Activated CD8-positive, alpha-beta memory T cell treated with anti-CD3 and anti-CD28 coated beads for 24 hours (primary cell): ENCODE results near the gene FYB1.
"Not testable (repeated sequence)": the region's sequence is repeated elsewhere in the genome, so short reads cannot be mapped to it uniquely, and the experiment has no call there.

ENCODE experiments used
- DNase-seq: peaks from one replicate; pipeline ENCODE4 v3.0.0-alpha.2; 2020

Gene FYB1

DNA sequence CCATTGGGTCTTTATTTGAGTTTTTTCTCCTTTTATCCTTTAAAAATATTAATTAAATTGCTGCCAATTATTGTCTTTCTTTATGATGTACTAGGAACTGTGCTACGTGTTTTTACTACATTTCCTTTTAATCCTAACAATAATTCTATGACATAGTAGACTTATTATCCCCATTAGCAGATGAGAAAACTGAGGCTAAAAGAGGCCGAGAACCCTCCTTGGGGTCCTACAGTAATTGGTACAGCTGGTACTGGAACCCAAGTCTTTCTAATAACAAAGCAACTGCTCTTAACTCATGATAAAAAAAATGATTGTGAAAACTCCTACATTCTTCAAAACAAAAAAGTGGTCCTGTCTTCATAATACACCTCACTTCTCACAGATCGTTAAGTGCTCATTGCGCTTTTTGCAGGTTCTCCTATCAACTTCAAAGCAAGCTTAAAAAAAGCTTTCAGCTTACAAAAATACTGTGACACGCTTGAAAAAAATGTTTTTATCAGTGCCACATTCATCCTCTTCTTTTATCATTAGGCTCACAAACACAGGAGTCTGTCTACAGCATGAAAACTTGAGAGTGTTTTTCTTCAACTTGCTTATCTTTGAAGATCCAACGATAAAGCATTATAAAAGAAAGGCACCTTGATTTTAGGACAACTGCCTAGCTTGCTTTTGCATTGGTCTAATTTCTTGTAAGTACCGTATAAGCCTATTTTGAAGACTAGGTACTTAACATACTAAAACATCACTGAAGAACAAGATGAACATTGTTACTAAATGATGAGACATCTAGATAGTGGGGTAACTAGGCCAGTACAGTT lies 32.4 kb downstream of the FYB1 start:
- DNase-seq = no peak

DNA sequence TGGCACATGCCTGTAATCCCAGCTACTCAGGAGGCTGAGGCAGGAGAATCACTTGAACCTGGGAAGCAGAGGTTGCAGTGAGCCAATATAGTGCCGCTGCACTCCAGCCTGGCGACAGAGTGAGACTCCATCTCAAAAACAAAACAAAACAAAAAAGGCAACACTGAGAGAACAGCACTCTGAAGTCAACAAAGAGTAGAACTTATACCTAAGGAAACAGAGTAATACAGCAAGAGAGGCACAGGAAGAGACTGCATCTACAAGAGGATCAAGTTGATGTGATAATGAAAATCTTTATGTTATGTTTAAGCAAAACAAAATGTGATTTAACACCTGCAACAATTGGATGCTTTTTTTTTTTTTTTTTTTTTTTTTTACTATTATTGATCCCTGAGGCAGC lies 33.1 kb downstream of the FYB1 start:
- DNase-seq = no peak

DNA sequence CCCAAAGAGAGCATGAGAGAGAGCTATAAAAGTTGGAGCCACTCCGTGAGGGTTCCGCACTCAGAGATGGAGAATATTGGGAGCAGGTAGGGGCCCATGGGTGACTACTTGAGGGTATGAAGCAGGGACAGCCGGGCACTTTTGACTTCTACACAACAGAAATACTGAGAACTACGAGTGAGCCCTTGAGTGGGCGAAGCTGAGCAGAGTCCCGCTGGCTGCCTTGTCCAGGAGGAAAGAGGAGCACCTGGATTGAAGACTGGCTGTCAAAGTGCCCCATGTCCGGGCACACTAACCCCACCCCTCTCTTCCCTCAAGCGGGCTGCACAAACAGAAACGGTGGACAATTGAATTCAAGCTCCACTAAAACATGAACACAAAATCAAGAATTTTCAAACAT lies 33.6 kb downstream of the FYB1 start:
- DNase-seq = no peak

DNA sequence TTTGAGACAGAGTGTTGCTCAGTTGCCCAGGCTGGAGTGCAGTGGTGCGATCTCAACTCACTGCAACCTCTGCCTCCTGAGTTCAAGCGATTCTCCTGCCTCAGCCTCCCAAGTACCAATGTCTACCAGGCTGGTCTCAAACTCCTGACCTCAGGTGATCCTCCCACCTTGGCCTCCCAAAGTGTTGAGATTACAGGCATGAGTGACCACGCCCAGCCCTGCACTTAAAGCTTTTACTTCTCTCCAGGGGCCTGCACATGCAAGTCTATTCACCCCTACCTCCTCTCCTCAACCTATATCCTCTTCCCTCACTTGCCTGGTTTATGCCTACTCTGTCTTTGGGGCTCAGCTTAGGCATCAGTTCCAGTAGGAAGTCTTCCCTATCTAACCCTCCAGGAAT lies 39.8 kb downstream of the FYB1 start:
- not testable (repeated sequence) for DNase-seq

DNA sequence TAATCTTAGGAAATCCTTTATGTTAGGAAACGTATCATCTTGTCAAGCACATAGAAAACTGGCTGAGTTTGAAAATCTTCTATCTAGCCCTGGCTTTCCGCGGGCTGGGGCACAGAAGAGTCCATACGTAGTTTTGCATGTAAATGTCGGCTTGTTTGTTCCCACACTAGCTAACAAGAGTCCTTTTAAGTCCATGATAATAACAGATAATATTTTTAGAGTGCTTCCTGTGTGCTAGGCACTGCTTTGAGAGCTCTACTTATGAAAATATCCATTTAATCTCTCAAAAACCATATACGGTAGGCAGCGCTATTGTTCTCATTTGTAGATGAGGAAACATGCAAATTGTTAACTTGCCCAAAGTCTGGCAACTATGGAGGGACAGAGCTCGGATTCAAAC lies 40.5 kb downstream of the FYB1 start:
- no peak for DNase-seq

DNA sequence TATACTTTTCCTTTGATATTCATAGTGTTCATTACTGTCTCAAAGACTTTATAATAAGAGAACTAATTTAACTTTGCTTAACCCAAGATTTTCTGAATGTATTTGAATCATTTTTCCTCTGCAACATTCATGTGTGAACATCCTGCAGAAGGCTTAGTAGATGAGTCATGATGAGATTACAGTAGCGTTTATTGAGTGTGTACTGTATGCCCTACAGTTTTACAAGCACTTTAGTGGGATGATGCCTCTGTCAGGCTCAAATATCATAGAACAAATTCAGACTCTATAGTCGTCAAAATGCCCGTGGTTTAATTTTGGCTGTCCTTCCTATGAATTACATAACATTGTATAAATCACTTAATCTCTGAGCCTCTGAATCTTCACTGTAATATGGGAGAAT lies 41.2 kb downstream of the FYB1 start:
- no peak for DNase-seq

DNA sequence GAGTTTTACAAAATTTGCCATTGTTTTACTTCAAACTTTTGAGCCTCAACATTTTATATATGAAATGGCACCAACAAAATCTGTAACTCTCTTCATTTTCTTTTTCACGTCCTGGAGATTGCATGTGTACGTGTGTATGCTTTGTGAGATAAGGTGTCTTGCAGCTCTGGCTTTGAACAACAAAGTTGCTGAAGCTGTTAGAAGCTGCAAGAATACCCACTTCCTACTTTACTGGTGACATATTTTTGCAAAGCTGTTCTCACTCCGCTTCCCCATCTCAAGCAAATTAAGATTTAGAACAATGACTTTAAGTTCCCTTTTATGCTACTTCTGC lies 41.8 kb downstream of the FYB1 start:
- no peak for DNase-seq

DNA sequence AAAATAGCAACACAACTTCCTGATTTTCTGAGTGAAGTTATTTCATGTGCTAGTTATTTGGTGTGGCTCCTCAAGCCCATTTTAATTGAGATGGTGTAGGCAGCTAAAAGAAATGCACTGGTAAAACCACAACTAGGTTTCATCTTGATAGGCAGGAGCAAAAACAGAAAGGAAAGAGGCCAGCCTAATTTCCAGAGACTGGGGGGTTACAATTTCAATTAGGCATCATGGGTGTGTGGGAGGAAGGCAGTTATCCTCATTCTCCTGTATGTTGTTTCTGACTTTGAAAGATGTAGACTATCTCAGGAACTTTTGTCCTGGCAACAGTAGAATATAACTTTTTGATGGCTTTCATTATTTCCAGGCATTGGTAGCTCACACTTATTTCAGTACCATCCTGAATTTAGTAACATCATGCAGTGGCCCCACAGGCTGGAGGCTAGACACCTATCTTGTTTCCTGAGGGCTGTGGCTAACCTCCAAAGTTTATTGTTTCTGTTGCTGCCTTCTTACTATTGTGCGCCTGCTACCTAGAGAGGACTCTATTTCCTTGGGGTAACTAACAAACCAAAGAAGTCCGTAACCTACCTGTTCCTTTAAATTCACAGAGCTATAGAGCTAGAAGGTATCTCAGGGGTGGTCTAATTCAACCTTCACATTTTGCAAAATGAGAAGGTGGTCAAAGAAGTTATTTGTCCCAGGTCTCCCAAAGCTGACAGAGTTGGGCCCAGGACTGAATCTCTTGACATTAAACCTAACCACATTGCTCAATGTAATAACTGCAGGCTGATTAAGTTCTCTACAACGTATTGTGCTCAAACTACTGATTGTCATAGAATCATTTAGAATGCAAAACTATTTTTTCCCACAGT lies 42.4 kb downstream of the FYB1 start:
- DNase-seq = no peak

DNA sequence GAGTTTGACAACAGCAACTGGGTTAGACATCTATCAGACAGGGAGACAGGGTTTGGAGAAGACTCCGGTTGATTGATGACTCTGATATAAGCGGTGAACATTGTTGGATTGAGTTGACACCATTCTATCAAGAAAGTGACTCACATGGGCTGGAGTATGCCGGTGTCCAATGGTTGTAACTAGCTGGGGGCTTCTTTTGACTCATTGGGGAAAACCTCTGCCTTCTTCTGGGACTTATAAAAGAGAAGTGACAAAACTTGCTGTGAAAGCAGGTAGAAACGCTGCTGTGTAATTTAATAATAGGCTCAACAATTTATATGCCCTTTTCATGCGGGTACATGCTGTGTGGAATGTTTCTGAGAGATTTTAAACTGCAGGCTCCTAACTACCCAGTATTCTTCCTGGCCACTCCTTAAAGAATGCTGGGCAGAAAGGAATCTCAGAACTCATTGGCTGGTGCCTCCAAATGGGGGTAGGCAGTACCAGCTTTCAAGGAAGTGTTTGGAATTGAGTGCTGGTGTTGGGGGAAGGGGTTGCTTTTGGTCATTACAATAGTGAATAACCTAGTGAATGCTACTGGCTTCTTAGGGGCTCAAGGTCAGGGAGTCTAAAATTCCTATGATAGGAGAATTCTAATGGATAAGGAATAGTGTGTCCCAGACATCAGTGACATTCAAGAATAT lies 43.9 kb downstream of the FYB1 start:
- DNase-seq = no peak

DNA sequence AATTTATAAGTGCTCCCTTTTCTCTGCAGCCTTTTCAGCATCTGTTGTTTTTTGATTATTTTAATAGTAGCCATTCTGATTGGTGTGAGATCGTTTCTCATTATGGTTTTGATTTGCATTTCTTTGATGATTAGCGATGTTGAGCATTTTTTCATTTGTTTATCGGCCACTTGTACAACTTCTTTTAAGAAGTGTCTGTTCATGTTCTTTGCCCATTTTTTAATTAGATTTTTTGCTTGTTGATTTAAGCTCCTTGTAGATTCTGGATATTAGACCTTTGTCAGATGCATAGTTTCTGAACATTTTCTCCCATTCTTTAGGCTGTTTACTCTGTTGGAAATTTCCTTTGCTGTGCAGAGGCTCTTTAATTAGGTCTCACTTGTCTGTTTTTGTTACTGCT lies 46.3 kb downstream of the FYB1 start:
- no peak for DNase-seq

DNA sequence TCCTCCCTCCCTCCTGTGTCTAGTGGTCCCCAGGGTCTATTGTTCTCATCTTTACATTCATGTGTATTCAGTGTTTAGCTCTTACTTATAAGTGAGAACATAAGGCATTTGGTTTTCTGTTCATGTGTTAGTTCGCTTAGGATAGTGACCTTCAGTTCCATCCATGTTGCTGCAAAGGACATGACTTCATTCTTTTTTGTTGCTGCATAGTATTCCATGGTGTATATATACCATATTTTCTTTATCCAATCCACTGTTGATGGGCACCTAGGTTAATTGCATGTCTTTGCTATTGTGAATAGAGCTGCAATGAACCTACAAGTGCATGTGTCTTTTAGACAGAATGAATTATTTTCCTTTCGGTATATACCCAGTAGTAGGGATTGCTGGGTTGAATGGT lies 46.8 kb downstream of the FYB1 start:
- no peak for DNase-seq

DNA sequence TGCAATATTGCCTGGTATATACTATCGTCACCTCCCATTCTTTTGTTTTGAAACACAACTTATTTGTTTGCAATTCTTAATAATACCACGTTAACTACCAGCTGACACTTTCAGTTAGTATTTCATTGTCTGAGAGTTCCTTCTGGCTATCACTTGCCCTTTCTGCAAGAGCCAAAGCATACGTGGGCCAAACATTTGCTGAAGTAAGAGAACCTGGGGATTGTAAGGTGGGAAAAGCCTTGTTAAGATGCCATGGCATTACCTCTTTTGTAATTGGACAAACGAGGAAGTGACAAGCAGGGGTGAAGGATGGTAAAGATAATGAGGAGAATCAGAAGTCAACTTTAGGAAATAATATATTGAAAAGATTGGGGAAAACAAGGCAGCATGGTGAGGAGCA lies 47.7 kb downstream of the FYB1 start:
- DNase-seq = no peak

DNA sequence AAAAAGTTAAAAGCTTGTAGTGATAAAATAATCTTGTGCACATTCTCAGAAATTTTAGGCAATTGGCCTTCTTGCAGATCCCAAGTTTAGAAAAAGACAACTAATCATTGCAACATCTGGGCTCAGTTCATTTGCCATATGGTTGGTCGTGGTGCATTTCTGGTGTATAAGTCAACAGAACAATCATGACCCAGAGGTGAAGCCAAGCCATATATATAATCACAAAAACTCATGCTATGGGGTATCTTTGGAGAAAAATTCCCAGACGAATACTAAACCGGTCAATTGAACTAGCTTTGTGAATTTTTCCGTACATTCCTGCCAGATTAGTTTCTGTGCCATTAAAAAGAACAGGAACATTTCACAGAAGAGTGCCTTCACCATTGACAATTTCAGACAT lies 50.3 kb downstream of the FYB1 start:
- no peak for DNase-seq

DNA sequence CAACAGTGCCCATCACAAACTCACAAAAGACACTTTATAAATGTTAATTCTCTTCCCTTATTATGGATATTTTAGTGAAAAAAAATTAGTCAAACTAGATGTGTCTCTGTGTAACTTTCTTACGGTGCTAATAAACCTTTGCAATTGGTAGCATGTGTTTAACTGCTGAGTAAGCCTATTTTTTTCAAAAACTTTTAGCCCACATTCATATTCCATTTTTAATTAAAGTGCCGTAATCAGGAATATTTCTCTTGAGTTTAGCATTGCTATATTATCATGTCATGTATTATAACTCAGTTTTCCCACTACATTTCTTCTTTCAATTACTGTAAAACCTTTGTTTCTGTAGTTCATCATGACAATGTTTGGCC lies 51.4 kb downstream of the FYB1 start:
- no peak for DNase-seq

DNA sequence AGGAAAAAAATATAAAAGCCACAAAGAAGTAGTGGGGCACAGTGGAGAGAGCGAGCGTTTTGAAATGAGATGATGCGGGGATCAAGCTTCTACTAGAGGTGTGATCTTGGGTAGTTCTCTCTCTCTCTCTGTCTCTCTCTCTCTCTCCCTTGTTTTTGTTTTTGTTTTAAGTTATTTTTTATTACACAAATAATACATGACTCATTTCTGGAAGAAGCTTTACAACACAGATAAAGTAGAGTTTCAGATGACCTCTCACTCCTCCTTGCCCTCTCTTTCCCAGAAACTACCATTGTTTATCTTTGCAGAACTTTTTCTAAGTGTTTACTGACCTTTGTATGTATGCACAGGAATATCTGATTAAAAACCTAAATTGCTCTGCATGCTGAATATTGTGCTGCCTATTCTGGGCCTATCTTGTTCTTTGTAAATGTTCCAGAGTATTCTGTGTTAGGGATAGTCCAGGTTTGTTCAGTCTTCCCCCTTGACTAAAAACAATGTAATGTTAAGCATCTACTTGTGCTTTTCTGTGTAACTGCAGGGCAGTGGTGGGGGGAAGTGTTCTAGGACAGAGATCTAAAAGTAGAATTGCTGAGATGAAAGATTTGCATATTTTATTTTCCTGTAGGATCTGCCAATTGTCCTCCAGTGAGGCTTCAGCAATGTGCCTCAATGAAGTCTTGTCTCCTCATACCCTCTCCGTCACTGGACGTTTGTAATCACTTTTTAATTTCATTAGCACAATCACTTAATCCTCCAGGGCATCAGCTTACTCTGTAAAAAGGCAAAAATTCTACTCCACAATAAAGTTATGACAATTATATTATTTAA lies 52.0 kb downstream of the FYB1 start:
- no peak for DNase-seq

DNA sequence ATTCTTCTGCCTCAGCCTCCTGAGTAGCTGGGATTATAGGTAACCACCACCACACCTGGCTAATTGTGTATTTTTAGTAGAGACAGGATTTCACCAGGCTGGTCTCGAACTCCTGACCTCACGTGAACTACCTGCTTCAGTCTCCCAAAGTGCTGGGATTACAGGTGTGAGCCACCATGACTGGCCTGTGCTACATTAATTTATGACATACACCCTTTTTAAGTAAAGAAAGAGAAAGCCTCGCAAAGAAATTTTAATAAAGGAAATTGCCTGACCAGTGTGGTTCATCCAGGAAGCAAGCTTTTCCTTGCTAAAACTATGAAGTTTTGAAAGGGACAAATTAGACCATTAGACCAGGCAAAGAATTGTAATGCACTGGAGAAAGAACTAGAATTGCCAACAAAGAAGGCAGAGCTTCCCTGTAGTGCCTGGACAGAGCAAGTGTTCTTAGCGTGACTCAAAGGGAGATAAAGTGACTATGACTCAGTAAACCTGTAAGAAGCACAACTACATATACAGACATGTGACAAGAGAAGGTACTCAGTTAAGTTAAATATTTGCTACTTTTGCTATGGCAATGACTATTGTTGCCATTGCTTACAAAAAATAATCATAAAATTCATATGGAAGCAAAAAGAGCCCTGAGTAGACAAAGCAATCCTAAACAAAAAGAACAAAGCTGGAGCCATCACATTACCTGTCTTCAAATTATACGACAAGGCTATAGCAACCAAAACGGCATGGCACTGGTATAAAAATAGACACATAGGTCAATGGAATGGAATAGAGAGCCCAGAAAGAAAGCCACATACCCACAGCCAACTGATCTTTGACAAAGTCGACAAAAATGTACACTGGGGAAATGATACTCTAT lies 54.6 kb downstream of the FYB1 start:
- no peak for DNase-seq

DNA sequence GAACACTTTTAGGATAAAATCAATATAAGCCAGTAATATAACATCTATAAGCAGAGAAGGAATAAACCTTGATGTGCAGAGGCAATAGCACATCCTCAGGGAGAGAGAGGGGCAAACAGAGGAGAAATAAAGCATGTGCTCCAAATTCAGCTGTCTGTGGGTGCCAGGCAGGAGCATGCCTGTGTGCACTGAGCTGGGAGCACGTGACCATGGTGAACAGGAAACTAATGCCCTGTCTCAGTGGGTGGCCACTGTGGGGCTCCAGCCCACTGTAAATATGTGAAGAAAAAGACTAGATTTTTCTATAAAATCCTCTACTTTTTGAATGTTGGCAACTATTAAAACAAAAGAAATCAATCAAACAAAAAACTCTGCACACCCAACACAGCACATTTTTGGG lies 55.3 kb downstream of the FYB1 start:
- no peak for DNase-seq

DNA sequence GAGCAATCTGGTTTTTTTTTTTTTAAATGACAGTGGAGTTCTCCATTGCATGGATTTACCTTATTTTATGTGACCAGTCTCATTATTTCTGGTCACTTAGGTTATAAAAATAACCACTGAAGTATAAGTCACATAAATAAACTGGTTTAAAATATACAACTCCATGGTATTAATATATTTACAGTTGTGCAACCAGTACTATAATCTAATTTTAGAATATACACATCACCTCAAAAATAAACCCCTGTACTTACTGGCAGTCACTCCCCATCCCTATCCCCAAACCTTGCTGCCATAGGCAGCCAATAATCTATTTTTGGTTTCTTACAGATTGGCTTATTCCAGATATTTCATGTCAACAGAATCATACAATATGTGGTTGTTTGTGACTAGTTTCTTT lies 57.8 kb downstream of the FYB1 start:
- DNase-seq = no peak

DNA sequence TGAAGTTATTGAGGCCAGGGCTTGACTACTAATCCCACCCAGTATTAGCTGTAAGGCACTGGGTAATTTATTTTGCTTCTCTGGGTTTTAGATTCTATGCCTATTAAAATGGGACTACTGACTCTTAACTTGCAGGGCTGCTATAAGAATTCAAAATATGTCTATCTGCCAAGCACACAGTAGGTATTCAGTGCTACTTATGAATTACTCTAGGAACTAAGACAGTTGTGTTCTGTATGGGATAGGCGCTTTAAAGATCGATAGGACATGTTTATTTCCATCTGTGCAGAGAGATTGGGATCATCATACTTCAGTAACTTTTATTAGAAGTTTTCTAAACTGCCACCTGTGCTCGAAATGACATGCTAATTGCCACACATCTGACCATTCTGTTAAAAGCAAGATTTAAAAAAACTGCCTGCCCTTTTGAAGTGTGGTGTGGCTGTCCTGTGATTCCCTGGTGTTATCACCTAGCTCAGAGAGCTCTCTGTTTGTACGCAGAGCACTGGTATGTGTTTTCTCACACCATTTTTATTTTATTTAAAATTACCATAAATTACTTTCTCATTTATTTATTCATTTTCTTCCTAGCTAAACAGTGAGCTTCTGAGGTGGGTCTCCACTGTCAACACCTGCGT lies 58.7 kb downstream of the FYB1 start:
- no peak for DNase-seq

DNA sequence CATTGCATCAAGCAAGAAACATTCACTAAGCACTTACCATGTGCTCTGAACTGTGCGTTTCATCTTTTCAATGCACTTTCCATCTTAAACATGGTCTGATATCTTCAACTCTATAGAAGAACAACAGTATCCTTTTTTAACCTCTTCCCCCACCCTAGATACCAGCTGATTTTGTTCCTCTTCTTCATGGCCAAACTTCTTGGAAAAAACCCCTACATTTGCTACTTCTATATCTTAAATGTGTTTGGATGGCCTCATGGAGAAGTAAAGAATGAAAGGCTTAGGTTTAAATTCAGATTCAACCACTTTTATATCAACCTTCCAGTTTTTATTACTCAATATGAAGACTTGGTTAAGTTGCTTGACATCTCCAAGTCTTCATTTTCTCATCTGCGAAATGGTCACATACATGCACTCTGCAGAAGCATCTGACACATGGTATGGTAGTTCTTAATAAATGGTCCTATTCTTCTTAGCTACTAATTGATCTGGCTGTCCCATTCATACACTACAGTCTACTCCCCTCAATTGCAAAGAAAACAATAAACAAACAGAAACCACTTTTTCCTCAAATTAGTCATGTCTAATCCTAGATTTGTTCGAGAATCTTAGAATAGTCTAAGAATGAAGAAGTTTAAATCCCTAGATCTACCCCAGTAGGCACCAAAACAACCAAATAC lies 59.4 kb downstream of the FYB1 start:
- DNase-seq = no peak

DNA sequence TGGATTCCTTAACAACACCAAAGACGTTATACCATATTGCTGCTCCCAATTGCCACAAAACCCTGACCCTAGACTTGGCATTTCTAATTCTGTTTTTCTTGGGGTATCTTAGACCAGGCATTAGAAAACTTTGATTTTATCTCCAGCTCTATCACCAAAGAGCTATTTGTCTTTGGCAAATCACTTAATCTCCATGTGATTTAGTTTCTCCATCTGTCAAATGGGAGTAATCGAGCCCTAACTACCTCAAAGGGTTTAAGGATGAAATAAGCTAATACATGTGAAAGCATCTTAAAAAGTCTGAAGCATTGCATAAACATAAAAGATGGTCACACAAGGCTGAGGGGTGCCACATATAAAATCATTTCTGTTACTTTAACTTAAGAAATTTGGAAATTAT lies 60.6 kb downstream of the FYB1 start:
- no peak for DNase-seq
